D721Med (cell line): Measurements from ENCODE around the gene KRTAP2-1.

Source experiments
- DNase-seq: peaks from one replicate; pipeline ENCODE4 v3.0.0; 2011; ENCODE audit warnings: low spot score; ENCODE audit not compliant: insufficient read length
- FAIRE-seq: peaks from 2 replicates; lab custom pipeline; 2011; peaks lifted over from hg19 to GRCh38; lab: Jason Lieb, UNC
- TF ChIP-seq, protein P1 (sequence below): IDR thresholded peaks from 2 replicates; pipeline ENCODE4 v1.5.1; 2012; ENCODE audit warnings: mild to moderate bottlenecking, control low read depth; ENCODE audit not compliant: insufficient read depth; ENCODE audit errors: missing control alignments

Gene KRTAP2-1

DNA sequence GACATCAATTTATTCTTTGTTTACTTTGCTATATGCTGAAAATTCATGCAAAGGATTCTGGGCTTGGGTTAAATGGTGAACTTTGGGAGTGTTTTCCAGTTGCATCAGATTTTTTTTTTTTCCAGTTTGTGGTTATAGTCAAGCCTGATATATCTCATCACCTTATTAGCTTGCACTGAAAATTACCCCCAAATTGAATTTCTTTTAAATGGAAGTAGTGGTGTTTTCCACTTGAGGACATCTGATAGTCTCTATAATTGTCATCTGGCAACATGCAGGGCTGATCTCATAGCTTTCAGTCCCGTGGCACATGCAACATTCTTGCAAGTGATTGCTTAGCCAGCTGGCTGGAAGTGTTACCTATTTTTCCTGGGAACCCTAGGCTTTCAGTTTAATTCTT is 33.5 kb downstream of the KRTAP2-1 start:
- DNase-seq (no peak), FAIRE-seq (no peak)
- TF ChIP-seq, protein P1, sequence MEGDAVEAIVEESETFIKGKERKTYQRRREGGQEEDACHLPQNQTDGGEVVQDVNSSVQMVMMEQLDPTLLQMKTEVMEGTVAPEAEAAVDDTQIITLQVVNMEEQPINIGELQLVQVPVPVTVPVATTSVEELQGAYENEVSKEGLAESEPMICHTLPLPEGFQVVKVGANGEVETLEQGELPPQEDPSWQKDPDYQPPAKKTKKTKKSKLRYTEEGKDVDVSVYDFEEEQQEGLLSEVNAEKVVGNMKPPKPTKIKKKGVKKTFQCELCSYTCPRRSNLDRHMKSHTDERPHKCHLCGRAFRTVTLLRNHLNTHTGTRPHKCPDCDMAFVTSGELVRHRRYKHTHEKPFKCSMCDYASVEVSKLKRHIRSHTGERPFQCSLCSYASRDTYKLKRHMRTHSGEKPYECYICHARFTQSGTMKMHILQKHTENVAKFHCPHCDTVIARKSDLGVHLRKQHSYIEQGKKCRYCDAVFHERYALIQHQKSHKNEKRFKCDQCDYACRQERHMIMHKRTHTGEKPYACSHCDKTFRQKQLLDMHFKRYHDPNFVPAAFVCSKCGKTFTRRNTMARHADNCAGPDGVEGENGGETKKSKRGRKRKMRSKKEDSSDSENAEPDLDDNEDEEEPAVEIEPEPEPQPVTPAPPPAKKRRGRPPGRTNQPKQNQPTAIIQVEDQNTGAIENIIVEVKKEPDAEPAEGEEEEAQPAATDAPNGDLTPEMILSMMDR = no peak

DNA sequence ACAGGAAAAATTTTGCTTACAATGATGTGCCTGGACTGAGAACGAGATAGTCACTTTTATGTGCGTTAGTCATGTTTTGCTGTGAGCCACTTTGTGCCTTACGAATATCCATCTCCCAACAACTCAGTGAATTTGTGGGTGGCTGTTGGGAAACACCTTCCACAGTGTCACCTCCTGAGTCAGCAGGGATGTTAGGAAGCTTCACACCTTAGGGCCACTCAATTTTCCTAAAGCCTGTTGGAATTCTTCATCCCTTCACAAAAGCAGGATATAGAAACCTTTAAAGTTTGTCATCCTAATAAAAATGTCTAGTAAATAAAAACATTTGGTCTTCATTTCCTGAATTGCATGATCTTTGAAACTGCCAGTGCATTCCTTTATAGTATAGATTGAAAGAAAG is 33.9 kb downstream of the KRTAP2-1 start:
- DNase-seq (no peak), FAIRE-seq (no peak)
- TF ChIP-seq, protein P1 = no peak

DNA sequence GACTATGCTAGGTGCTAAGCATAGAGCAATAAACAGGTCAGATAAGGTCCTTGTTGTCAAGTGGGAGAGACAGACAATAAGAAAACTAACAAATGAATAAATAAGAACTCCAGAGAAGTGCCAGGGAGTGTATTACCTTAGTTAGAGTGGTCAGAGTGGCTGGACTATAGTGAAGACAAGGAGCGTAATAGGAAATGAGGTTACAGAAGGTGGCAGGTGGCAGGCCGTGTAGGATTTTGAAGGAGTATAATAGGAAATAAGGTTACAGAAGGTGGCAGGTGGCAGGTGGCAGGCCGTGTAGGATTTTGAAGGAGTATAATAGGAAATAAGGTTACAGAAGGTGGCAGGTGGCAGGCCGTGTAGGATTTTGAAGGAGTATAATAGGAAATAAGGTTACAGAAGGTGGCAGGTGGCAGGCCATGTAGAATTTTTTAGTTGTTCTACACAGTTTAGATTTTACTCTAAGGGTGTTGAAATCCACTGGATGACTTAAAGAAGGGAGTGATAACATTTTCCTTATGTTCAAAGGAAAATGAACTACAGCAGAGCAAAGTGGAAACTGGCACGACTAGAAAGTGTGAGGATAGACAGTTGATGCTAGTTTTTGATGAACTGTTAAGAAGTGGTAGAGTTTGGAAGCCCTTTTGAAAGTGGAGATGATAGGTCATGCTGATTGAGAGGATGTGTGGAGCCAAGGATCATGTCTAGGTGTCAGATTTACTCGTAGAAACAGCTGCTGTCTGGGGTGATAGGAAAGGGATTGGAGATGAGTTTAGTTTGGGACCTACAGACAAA is 34.6 kb downstream of the KRTAP2-1 start:
- FAIRE-seq = no peak
- TF ChIP-seq, protein P1 = no peak
- no peak for DNase-seq

DNA sequence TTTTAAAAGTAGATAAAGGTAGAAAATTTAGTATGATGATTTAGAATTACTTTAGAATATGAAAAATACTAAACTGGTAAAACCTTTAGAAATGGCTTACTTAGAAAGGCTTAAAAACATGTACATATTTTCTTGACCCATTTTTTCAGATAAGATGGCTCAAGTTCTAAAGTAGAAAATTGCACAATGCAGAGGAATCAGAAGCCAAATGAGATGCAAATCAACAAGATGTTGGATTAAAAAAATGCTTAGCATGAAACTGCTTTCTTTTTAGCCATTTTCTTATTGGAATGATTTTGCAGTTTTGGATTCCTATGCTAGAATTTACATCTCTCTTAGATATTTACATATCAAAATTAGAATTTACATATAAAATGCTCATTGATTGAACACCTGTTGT is 36.7 kb downstream of the KRTAP2-1 start:
- TF ChIP-seq, protein P1 = no peak
- DNase-seq (no peak), FAIRE-seq (no peak)

DNA sequence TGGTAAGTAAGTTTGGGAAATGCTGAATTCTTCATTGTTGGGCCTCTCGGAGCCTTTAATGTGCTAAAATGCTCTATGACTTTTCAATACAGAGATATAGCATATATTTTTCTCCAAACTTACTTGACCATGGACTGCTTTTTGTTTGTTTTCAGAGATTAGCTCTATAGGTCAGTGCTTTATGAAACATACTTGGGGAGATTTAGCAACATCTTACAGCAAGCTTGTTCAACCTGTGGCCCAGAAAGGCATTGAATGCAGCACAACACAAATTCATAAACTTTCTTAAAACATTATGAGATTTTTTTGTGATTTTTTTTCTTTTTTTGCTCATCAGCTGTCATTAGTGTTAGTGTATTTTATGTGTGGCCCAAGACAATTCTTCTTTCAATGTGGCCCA is 37.2 kb downstream of the KRTAP2-1 start:
- TF ChIP-seq, protein P1 = no peak
- no peak for FAIRE-seq
- no peak for DNase-seq

DNA sequence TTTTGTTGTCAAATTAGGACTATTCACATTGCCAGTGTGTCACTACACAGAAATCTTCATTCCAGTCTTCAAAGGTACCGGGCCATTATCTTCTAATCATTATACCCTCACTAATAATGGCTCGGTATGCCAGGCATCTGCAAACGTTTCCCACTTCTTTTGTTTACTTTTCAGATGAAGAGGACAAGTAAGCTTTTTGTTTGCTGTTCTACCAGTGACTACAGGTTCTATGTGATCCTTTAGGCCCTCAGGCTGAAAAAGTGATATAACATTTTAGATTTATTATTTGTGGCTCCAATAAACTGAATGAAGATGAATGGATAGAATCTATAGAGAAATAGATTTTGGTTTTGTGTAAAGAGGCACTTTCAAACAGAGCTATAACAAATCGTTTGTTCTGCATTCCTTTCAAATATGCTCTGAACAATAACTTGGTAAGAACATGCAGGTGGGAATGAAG is 37.8 kb downstream of the KRTAP2-1 start:
- FAIRE-seq = no peak
- no peak for DNase-seq
- TF ChIP-seq, protein P1 = no peak

DNA sequence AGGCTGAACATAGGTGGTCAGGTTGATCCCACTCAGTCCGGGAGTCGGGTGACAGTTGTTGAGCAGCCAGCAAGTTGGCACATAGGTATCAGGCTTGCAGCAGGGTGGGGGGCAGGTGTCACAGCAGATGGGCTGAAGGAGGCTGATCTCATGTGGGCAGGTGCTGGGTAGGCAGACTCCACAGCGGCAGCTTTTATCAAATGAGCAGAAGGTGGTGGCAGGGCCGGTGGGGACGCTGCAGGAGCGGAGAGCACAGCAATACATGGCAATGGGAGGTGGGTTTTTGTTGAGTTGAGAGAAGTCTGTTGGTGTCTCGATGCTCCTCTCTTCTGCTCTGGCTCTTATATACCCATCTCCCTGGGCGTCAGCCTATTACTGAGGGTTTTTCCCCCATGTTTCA is 38.3 kb downstream of the KRTAP2-1 start, which contains the start of gene KRTAP3-1:
KRTAP3-1 (minus strand) TSS at position 318 of the 400 bp plus-strand sequence; CDS start at position 264, 54 bp downstream.
- DNase-seq = no peak
- FAIRE-seq = no peak
- TF ChIP-seq, protein P1 = no peak
